Stimulated activated CD4-positive, alpha-beta T cell treated with anti-CD3 and anti-CD28 coated beads, Interleukin-1b, Interleukin-23, amount 100 ng/mL, for 48 hours (primary cell): Measurements from ENCODE around the gene ARMC10.
"Not testable (repeated sequence)": the region's sequence is repeated elsewhere in the genome, so short reads cannot be mapped to it uniquely, and the experiment has no call there.

Experiments
- DNase-seq: peaks from one replicate; pipeline ENCODE4 v3.0.0-alpha.2; 2020

Gene ARMC10

DNA sequence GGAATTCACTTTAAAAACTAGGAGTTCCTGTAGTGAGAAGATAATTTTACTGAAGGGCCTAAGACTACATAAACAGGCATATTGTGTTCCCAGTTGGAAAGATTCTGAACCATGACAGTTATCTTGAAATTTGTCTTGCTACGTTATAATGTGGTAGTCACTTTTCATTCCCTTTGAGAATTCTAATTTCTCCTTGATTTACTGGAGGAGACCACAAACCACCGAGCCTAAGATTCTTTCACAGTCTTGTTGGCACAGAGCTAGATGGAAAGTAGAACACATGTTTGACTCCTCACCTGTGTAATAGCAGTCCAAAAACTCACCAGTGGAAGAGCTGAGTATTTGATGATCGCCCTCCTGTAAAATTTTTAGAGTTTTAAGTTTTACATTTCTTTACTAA is 4.9 kb downstream of the ARMC10 start:
- no peak for DNase-seq

DNA sequence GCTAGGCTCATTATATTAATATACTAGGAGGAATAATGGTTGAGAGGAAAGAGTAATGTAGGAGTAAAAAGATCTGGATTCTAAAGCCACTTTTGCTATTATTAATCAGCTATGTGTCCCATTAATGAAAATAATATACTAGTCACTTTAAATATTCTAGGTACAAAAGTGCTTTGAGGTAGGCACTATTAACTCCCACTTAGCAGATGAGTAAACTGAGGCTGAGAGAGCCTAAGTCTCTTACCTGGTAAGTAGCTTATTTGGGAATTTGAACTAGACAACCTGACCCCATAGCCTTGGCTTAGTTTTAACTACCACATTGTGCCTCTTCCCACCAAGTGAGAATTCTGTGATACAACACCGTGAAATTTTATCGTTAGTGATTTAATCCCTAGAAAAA is 6.0 kb downstream of the ARMC10 start:
- no peak for DNase-seq

DNA sequence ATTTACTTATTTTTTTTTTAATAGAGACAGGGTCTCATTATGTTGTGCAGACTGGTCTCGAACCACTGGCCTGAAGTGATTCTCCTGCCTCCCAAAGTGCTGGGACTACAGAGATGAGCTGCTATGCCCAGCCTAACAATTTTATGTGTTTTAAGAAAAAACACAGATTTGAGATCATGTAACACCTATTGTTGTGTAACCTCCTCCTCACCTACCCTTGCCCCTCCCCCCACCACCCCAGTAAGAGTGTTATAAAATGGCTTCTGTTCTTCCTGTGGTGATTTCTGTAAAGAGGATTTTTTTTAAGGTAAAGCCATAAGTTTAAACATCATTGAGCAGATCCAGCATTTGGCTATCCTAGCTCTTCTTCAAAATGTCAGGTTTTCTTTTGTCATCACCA is 7.6 kb downstream of the ARMC10 start:
- no peak for DNase-seq

DNA sequence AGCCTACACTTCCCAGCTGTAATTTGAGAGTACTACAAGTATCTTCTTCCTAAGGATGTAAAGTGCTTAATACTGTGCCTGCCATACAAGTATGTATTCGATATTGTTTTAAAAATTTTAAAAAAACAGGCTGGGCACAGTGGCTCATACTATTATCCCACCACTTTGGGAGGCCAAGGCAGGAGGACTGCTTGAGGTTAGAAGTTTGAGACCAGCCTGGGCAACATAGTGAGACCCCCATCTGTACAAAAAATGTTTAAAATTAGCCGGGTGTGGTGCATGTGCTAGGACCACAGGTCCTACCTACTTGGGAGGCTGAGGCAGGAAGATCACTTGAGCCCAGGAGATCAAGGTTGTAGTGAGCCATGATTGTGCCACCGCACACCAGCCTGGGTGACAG is 8.3 kb downstream of the ARMC10 start:
- DNase-seq: no peak

DNA sequence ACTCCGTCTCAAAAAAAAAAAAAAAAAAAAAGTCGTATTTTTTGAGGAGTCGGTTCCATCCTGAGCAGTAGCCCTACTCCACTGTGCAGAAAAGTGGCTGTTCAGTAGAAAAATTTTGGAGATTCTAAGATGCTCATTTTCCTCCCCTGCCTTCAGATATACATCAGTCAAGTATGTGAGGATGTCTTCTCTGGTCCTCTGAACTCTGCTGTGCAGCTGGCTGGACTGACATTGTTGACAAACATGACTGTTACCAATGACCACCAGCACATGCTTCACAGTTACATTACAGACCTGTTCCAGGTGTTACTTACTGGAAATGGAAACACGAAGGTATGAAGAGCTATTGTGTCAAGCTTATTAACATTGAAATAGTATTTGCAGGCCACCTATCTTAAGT is 17.4 kb downstream of the ARMC10 start:
- not testable (repeated sequence) for DNase-seq

DNA sequence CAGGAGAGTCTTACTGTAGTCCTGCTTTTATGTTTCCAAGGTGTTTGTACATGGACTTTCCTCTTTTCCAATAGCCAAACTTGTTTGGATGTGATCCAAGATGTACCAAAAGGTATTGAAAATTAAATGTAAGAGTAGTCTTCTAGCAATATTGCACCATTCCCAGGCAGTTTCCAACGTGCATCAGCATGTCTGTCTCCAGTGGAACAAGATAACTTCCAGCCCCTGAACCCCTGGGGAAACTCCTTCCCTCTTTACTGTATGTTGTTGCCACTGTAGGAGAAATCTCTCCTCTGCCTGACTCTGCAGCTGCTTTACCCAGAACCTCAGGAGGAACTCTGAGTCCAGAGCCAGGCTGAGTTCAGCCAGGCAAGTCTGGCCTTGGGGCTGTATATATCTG is 18.5 kb downstream of the ARMC10 start:
- no peak for DNase-seq

DNA sequence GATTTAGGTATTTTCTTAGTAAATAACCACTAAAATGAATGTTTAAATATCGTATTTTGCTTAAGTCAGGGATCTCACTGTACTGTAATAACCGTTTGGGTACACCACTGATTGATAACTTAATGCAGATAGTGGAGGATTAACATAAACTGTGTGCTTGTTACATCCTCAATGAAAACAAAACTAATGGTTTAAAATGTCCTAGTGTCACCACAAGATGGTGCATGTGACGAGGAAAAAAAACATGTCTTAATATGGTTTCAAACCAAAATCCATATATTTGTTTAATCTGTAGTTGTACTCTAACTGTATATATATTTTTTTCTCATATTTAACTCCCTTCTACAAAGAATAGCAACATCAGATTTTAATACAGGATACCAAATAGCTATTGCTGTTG is 19.2 kb downstream of the ARMC10 start:
- DNase-seq: no peak

DNA sequence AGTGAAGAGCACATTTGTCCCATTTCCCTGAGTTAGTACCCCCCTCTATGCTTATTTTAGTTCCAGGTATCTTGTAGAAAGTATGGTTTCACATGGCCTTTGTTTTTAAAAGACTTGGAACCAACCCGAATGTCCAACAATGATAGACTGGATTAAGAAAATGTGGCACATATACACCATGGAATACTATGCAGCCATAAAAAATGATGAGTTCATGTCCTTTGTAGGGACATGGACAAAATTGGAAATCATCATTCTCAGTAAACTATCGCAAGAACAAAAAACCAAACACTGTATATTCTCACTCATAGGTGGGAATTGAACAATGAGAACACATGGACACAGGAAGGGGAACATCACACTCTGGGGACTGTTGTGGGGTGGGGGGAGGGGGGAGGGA is 20.6 kb downstream of the ARMC10 start:
- DNase-seq: not testable (repeated sequence)

DNA sequence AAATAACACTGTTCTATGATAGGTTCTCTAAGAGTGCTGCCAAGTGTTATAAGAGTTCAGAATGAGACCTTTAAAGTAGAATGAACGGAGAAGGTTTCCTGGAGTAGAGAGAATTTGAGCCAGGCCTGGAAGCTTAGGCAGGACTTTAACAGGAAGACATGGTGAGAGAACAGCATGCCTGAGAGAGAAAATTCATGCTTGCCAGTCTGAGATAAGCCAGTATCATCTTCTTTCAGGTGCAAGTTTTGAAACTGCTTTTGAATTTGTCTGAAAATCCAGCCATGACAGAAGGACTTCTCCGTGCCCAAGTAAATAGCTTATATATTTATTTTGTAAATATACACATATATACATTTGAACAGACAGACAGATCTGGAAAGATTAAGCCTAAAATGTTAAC is 22.1 kb downstream of the ARMC10 start:
- DNase-seq: no peak

DNA sequence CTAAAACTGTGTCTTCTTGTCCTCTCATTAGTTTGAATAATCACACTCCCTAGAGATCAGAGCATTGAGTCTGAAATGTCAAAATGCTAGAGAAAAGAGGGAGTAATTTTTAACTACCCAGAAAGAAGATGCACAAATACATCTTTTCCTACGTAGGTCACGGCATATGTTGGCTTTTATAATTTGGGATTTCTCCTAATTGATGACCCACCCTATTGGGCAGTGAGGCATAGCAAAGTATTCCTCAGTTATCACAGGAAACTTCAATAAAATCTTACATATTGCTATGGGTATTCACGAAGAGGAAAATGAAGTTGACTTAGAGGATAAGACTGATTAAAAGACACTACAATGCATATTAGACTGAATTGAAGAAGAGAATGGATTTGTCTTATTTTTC is 25.4 kb downstream of the ARMC10 start:
- no peak for DNase-seq

DNA sequence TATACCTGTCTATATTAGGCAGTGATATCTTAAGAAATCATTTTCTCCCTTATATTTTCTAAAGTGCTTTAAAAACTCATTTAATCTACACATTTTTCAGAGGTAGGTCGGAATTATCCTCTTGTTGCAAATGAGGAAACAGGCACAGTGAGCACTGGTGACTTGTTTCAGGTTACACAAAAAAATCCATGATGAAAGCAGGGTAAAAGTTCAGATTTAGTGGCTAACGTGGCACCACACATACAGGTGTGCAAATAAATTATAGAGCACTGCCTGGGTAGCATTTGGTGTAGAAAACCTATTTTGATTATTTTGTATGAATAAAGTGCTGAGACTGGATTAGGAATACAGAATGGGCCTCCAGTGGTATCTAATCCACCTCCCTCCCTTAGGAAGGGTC is 26.6 kb downstream of the ARMC10 start:
- no peak for DNase-seq

DNA sequence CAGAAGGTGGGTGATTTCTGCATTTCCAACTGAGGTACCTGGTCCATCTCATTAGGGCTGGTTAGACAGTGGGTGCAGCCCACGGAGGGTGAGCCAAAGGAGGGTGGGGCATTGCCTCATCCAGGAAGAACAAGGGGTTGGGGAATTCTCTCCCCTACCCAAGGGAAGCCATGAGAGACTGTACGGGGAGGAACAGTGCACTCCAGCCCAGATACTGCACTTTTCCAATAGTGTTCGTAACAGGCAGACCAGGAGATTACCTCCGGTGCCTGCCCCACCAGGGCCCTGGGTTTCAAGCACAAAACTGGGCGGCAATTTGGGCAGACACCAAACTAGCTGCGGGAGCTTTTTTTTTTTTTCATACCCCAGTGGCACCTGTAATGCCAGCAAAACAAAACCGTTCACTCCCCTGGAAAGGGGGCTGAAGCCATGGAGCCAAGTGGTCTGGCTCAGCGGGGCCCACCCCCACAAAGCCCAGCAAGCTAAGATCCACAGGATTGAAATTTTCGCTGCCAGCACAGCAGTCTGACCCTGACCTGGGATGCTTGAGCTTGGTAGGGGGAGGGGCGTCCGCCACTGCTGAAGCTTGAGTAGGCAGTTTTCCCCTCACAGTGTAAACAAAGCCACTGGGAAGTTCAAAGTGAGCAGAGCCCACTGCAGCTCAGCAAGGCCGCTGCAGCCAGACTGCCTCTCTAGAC is 31.2 kb downstream of the ARMC10 start:
- DNase-seq: no peak

DNA sequence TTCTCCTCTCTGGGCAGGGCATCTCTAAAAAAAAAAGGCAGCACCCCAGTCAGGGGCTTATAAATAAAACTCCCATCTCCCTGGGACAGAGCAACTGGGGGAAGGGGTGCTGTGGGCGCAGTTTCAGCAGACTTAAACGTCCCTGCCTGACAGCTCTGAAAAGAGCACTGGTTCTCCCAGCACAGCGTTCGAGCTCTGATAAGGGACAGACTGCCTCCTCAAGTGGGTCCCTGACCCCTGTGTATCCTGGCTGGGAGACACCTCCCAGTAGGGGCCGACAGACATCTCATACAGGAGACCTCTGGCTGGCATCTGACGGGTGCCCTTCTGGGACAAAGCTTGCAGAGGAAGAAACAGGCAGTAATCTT is 31.7 kb downstream of the ARMC10 start:
- not testable (repeated sequence) for DNase-seq

DNA sequence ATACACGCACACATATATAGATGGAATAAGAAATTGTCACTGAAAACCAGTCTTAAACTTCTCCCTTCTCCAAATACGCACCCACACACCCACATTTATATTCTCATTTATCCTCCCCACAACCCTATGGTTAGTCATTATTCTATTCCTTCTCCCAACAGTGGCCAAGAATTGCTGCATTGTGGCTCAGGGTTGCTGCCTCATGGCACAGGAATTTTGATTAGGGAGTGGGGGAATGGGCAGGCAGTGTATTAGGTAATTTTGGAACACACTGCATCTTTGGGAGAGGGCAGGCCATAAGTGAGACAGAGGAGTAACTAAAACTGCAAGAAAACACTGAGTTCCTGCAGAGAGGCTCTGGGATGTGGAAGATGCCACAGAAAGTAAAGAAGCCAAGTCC is 38.2 kb downstream of the ARMC10 start:
- no peak for DNase-seq

DNA sequence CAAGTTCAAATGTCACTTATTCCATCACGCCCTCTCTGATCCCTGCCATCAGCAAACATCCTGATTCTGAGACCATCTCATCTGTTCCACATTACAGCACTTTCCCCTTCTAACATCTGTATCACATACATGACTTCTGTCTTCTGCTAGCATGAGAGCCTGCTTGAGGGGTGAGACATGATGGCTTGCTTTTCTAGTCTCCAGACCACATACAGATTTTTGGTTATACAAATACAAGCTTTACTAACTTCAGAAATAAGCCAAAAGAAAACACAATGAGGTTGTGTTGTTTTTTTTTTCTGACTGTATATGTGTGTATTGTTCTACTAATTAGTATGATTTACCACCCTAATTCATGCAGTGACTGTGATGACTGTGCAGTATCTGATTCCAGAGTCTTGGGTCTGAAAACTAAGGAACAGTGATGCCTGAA is 39.7 kb downstream of the ARMC10 start:
- no peak for DNase-seq

DNA sequence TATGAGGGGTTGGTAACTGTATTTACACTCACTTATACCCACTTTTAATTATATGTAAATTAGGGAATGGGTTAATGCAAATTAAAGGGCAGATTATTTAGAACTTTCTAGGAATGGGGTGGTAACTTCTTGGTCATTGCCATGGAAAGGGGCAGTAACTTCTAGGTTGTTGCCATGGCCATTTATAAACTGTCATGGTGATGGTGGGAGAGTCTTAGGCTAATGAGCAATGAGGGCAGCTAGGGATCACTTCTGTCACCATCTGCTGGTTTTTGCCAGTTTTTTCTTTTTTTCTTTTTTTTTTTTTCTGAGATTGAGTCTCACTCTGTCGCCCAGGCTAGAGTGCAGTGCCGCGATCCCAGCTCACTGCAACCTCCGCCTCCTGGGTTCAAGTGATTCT is 40.8 kb downstream of the ARMC10 start:
- DNase-seq: no peak

DNA sequence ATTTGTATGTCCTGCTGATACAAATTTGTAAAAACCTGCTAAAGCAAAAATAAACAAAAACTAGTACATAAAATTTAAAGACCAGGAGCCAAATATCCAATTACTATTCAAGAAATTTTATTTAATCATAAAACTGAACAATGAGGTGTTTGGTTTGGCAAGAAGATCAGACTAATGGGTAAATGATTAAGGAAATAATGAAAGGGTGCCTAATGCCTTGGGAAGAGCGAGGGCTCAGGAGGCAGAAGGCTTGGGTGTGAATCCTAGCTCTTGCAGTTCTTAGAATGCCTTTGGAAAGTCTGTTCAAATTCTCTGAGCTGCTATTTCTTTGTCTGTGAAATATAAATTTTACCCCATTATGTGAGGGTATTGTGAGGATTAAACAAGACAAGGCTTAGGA is 41.6 kb downstream of the ARMC10 start:
- no peak for DNase-seq

DNA sequence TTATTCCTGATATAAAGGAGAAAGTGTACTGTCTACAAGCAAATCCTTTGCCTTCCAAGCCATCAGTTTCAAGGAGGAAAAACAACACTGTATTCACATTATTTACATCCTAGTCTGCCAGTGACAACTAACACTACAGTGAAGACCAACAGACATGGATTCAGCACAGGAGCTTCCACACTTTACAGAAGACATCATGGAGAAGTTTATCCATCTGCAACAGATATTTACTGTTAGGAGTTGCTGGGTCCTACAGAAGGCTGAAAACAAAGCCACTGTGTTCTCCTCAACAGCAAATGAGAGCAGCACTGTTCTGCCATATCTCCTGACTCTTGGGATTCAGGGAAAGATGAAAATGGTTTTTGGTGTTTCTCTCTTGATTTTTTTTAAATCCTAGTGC is 42.1 kb downstream of the ARMC10 start:
- no peak for DNase-seq

DNA sequence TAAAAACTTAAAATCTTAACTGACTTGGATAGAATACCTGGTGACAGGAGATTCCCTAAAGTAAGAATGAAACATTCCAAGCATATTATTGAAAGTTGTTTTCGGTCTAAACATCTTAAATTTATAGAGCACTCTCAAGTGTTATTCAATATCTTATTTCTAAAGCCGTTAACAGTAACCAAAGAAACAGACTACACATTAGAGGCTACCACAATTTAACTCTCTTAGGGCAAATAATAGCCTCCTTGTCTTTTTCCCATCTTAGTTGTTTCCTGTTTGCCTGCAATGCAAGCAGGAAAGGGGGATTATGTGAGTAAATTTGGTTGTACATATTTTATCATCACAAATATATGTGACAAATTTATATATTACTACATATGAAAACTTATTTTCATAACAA is 42.5 kb downstream of the ARMC10 start:
- no peak for DNase-seq

DNA sequence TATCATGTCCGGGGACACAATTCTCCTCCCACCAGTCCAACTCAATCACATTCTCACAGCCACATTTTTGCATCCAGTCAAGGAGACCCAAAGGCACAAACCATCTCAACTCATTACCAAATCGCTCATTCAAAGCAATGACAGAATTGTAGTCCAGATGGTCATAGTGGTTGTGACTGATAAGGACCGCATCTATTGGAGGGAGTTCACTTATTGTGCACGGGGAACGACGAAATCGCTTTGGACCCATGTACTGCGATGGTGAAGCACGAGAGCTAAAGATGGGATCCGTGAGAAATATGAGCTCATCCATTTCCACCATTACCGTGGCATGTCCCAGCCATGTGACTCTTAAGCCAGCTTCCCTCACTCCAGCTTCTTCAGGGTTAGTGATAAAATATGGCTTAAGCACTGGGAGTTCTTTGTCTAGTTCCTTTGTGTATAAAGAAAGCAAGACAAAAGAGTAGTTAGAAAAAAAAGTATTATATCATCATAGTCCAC is 44.9 kb downstream of the ARMC10 start:
- DNase-seq: no peak

DNA sequence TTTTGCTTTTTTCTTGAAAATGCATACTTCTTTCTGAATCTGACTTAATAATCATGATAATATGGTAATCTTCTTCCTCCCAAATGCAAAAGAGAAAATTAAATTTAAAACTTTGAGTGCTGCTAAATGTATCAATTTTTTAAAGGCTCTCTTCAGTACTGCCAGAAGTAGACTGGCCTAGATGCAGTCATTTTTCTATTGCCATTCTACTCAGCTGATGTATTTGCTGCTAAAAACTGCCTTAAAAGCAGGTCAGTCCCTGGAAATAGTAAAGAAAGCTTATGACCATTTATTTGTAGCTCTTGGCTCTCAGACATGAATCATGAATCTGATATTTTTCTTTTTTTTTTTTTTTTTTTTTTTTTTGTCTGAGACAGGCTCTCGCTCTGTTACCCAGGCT is 45.4 kb downstream of the ARMC10 start:
- no peak for DNase-seq

DNA sequence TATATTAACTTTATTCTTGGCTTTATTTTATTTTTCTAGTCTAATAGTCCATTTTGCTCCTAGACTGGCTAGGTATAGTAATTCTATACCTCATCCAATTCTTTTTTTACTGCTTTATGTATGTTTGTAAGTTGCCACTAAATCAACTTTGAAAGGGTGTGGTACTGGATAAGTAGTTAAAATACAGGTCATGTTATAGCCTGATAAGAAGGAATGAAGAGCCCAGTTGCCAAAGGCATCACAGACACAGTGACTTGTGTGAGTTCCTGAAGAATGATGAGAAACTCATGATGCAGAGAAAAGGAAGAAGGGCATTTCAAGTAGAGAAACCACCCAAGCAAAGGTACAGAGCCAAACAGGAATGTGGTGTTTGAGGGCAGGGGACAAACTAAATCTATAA is 46.7 kb downstream of the ARMC10 start:
- no peak for DNase-seq

DNA sequence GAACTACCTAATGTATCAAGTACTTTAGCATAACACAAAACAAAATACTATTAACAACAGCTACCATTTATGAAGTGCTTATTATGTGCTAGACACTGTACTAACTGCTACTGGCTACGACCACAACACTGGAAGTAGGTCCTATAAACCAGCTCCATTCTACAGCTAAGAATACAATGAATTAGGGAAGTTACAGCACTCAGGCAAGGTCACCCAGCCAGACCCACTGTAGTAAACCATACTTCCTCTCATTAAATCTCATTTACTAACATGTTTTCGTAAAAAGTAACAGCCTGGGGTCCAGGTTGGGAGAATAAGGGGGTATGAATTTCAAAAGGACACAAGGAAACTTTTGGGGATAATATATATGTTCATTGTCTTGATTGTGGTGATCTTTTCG is 48.6 kb downstream of the ARMC10 start:
- no peak for DNase-seq

DNA sequence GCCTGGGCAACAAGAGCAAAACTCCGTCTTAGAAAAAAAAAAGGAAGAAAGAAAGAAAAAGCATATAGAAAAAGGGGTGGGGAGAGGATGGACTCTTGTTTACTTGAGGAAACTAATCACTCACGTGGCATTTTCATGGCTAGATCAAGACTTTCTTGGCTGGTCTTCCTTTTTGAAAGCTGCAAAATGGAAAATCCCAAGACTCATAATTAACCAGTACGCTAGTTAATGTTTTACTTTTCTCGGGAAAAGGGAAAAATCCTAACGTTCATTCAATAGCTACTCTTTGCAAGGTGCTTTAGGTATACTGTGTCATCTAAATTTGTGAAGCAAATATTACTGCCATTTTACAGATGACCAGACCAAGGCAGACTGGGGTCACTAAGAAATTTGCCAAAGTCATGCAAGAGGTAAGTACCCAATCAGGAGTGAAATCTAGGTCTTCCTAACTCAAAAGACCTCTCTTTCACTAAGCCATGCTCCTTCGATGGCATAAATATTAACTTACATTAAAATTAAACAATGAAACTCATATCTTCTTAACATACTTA is 49.6 kb downstream of the ARMC10 start:
- DNase-seq: no peak

DNA sequence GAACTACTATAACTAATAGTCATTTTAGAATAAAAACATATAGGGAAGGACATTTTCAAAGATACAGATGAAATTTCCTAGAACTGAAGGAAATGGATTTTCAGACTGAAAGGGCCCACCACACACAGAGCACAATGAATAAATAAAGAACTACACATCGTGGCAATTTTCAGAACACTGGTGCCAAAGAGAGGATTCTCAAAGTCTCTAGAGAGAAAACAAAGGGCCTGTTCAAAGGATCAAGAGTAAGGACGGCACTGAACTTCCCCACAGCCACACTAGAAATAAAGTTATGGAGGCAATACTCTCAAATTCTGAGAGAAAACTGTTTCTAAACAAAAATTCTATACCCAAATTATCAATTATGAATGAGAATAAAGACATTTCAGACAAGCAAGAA is 52.1 kb downstream of the ARMC10 start:
- no peak for DNase-seq
